PC-3 (cell line): ENCODE data around the gene TNNI3.

ENCODE experiments used
- EZH2 ChIP-seq: fragments of 300-600 bp; sonication (generic); IDR thresholded peaks from one replicate; pipeline ENCODE4 v1.6.1; 2017; ENCODE audit warnings: antibody characterized with exemption, mild to moderate bottlenecking, low read length; ENCODE audit not compliant: unreplicated experiment
- EZH2phosphoT487 ChIP-seq: fragments of 300-600 bp; sonication (generic); IDR thresholded peaks from 2 replicates; pipeline ENCODE4 v1.6.1; 2018; ENCODE audit warnings: mild to moderate bottlenecking, antibody characterized with exemption, low read length, borderline replicate concordance

GRCh38 chr19:55136399-55137102 is 21.0 kb downstream of the TNNI3 start:
- TF ChIP-seq EZH2phosphoT487 (no peak), EZH2 (no peak)
